A549 (cell line): ENCODE measurements around the gene HOXC10. TPM values are rescaled to one million over a fixed set of nuclear protein-coding genes. Genes with fewer than 3 reads are reported as not detected.

Source experiments
- ATAC-seq, 2 experiments: fragments of 200-7000 bp in 1 of 2; fragments of >200 bp in 1 of 2; cut with Nextera tagmentation in 1 of 2; cut with Tn5 transposase in 1 of 2; 3 replicates each; pipeline versions ENCODE4 v1.8.0 to v1.9.1; 2018 to 2020; ENCODE audit warnings: mild to moderate bottlenecking in 1 of 2, moderate library complexity in 1 of 2
- CTCF ChIA-PET: fragments of 300-600 bp; sonication (Branson Sonifier 250); formaldehyde crosslinking; extraction: SDS; loops from one replicate; lab custom pipeline; 2021; ENCODE audit warnings: antibody characterized with exemption, inconsistent platforms; lab: Yijun Ruan, JAX
- POLR2A ChIA-PET: fragments of 350-600 bp; formaldehyde crosslinking; extraction: SDS; loops from one replicate; lab custom pipeline; 2021; ENCODE audit warnings: antibody characterized with exemption, inconsistent platforms; lab: Yijun Ruan, JAX
- DNase-seq, 2 experiments: peaks; one replicate each; pipeline versions ENCODE4 v3.0.0 to v3.0.0-alpha.2; 2011 to 2016; ENCODE audit warnings: low read depth in 1 of 2, low spot score in 1 of 2
- FAIRE-seq: peaks from 2 replicates; lab custom pipeline; 2011; peaks lifted over from hg19 to GRCh38; lab: Jason Lieb, UNC
- H3K27ac ChIP-seq, 2 experiments: fragments of >200 bp; sonication (Bioruptor Twin); formaldehyde crosslinking; 3 replicates each; pipeline ENCODE4 v1.5.1; 2016 to 2017
- H3K4me1 ChIP-seq: fragments of >200 bp; sonication (Bioruptor Twin); formaldehyde crosslinking; 3 replicates; pipeline ENCODE4 v1.6.1; 2016
- H3K4me2 ChIP-seq: fragments of >200 bp; sonication (Bioruptor Twin); formaldehyde crosslinking; 3 replicates; pipeline ENCODE4 v1.6.1; 2016
- H3K4me3 ChIP-seq: fragments of >200 bp; sonication (Bioruptor Twin); formaldehyde crosslinking; 3 replicates; pipeline ENCODE4 v1.5.1; 2016
- H3K9me3 ChIP-seq: fragments of >200 bp; sonication (Bioruptor Twin); formaldehyde crosslinking; 3 replicates; pipeline ENCODE4 v1.6.1; 2016
- CBX2 ChIP-seq: fragments of 200-600 bp; sonication (generic); IDR thresholded peaks from 2 replicates; pipeline ENCODE4 v1.6.1; 2016; ENCODE audit warnings: low read depth, mild to moderate bottlenecking, borderline replicate concordance
- CHD4 ChIP-seq: fragments of 200-600 bp; sonication (generic); IDR thresholded peaks from 2 replicates; pipeline ENCODE4 v1.6.1; 2016; ENCODE audit warnings: antibody characterized with exemption, mild to moderate bottlenecking, borderline replicate concordance
- FOXS1 ChIP-seq: fragments of 250-450 bp; sonication (Bioruptor Pico); IDR thresholded peaks from 2 replicates; pipeline ENCODE4 v1.5.0; 2020; ENCODE audit warnings: mild to moderate bottlenecking, moderate library complexity
- JUN ChIP-seq, 2 experiments: fragments of >200 bp; sonication (Bioruptor Twin); formaldehyde crosslinking; IDR thresholded peaks; 2 replicates in 1 of 2; 3 replicates in 1 of 2; pipeline ENCODE4 v1.6.1; 2016 to 2017
- JUNB ChIP-seq: fragments of >200 bp; sonication (Bioruptor Twin); formaldehyde crosslinking; IDR thresholded peaks from 2 replicates; pipeline ENCODE4 v1.6.1; 2016
- KDM1A ChIP-seq: fragments of 200-600 bp; sonication (generic); IDR thresholded peaks from 2 replicates; pipeline ENCODE4 v1.6.1; 2016; ENCODE audit warnings: low read depth, mild to moderate bottlenecking
- MAZ ChIP-seq: fragments of 150-350 bp; IDR thresholded peaks from 2 replicates; pipeline ENCODE4 v1.6.1; 2014; ENCODE audit warnings: antibody characterized with exemption, low read depth, low read length, borderline replicate concordance
- NPAS2 ChIP-seq: fragments of 250-450 bp; sonication (Bioruptor Pico); IDR thresholded peaks from 2 replicates; pipeline ENCODE4 v1.8.0; 2022; ENCODE audit warnings: mild to moderate bottlenecking, moderate library complexity, borderline replicate concordance
- RCOR1 ChIP-seq: fragments of 150-350 bp; IDR thresholded peaks from 2 replicates; pipeline ENCODE4 v1.6.1; 2014; ENCODE audit warnings: antibody characterized with exemption, low read length, low read depth
- SMC3 ChIP-seq: fragments of >200 bp; sonication (Bioruptor Twin); formaldehyde crosslinking; IDR thresholded peaks from 3 replicates; pipeline ENCODE4 v1.6.1; 2018; ENCODE audit warnings: inconsistent platforms
- TFCP2L1 ChIP-seq: fragments of 250-450 bp; sonication (Bioruptor Pico); IDR thresholded peaks from 2 replicates; pipeline ENCODE4 v1.5.0; 2021; ENCODE audit warnings: mild to moderate bottlenecking
- ZNF302 ChIP-seq: fragments of 250-450 bp; sonication (Bioruptor Pico); IDR thresholded peaks from 2 replicates; pipeline ENCODE4 v1.9.0; 2021; ENCODE audit warnings: inconsistent platforms, mild to moderate bottlenecking, moderate library complexity
- WGBS: methylation state at CpG from one replicate; pipeline ENCODE4 v1.1.6; 2017; ENCODE audit errors: missing lambda C conversion rate; 5-methylcytosine and 5-hydroxymethylcytosine counted together
- polyA plus RNA-seq, 4 experiments: library from polyadenylated mRNA; depleted of rRNA in 3 of 4; stranded (reverse); fragments of >200 nt; fragmentation: RNase III in 1 of 4; extraction: RNeasy Plus Mini Kit Qiagen cat#74134 plus additional on column Dnase treatment in 1 of 4; gene quantifications; 2 replicates in 3 of 4; 3 replicates in 1 of 4; pipeline ENCODE4 v1.2.3, GENCODE V29; 2011 to 2017
- TF ChIP-seq, protein P1 (sequence below): fragments of 450-650 bp; IDR thresholded peaks from 2 replicates; pipeline ENCODE4 v1.6.1; 2014; ENCODE audit warnings: antibody characterized with exemption
- TF ChIP-seq, protein P2 (sequence below): fragments of 250-450 bp; sonication (Bioruptor Pico); IDR thresholded peaks from 2 replicates; pipeline ENCODE4 v1.5.0; 2020; ENCODE audit warnings: low read depth, mild to moderate bottlenecking, moderate library complexity
- TF ChIP-seq, protein P3 (sequence below): fragments of >200 bp; sonication (Bioruptor Twin); formaldehyde crosslinking; IDR thresholded peaks from 3 replicates; pipeline ENCODE4 v1.6.1; 2016
- TF ChIP-seq, protein P4 (sequence below): IDR thresholded peaks from 2 replicates; pipeline ENCODE4 v1.6.1; 2012; ENCODE audit warnings: low read depth, borderline replicate concordance

HOXC10 gene
- polyA plus RNA-seq, 2 of the 4 experiments (the other 2 are of a cell fraction): 2.9 to 3.2 TPM

DNA sequence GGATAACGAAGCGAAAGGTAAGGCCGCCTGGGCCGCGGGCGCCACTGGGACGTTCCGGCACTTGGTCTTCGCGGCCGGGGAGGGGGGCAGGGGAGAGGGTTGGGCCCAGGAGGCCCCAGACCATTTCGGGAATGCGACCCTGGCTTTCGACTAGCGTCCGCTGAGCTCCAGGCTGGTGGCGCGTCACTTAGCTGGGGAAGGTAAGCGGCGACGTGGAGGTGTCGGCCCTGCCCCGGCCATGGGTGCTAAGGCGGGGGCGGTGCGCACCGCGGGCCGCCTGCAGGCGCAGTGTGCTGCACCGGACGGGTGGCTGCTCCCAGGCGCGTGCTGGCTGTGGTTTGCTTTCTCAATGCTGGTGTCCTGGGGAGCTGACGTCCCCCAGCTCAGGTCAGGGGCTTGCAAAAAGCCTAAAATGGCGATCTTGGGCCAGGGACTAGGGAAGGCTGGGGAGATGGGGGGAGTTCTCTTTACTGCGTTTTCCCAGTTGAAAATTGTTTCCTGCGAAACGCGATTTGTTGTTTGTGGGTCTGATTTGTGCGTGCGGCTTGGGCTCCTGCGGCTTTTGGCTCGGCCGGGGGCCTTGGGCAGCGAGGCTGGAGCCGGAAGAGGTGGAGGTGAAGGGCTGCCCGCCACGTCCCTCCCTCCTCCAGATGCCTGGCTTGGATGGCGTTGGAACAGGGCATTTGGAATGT, 1.2 kb downstream of the HOXC10 start:
- TF ChIP-seq JUNB (no peak), CBX2 (no peak), TFCP2L1 (CRISPR knock-in tag) (no peak)
- TF ChIP-seq, protein P1, sequence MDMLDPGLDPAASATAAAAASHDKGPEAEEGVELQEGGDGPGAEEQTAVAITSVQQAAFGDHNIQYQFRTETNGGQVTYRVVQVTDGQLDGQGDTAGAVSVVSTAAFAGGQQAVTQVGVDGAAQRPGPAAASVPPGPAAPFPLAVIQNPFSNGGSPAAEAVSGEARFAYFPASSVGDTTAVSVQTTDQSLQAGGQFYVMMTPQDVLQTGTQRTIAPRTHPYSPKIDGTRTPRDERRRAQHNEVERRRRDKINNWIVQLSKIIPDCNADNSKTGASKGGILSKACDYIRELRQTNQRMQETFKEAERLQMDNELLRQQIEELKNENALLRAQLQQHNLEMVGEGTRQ: no peak
- TF ChIP-seq, protein P2, sequence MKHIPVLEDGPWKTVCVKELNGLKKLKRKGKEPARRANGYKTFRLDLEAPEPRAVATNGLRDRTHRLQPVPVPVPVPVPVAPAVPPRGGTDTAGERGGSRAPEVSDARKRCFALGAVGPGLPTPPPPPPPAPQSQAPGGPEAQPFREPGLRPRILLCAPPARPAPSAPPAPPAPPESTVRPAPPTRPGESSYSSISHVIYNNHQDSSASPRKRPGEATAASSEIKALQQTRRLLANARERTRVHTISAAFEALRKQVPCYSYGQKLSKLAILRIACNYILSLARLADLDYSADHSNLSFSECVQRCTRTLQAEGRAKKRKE (CRISPR knock-in tag): no peak
- CTCF ChIA-PET: interaction anchor here (0.6 to 5.8 kb wide), 25 partner anchors 7 to 375 kb away, joined by 3 to 171 read pairs (median 10); partner anchors contain the start of genes HOXC5, HOXC8 and HOXC9
- no peak for ATAC-seq
- Histone ChIP-seq H3K9me3 (no peaks in the 10 kb centered on the region), H3K27ac (no peak overlapping the region), H3K4me1 (peaks cover 29% of the 10 kb centered on the region), H3K4me3 (no peak overlapping the region), H3K4me2 (peak overlapping the region; percentile 98; the same call in 1 of the 3 replicates)
- 92% methylated on average over 48 of the region's 50 CpGs for WGBS
- no peak for DNase-seq
- POLR2A ChIA-PET: no interaction called here
- no peak for FAIRE-seq

DNA sequence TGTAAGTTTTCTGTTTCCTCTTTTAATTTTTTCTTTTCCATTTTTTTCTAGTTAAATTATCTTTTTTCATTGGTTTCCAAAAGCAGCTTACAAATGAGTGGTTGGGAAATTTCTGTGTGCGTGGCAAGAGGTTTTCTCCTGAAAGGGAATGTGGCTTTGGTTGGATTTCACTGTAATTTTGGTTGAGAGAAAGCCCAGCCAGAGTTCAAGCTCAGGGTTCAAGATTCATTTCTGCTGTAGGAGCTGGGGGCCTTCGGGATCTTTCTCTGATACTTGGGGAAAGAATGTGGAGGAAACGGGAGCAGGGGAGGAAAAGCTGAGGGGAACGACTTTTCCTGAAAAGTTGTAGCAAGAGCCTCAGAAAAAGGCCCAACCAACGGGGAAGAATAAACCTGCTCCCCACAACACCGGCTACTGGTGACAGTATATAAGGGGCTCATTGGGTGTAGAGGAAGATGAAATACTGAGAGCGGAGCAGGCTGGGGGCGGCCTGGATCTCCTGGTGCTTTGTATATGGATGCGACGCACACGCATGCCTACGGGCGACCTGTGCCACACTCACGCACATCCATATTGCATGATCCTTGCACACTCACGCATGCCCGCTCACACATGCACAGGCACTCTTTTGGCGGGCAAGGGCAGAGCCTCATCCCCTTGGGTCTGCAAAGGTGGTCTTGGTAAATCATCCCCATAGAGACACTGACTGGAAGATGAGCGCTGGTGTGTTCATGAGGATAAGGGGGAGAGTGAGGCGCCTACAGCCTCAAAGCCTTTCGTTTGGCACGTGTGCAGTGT, 1.9 kb downstream of the HOXC10 start:
- no peak overlapping the region for H3K4me2 ChIP-seq
- no peak overlapping the region for H3K4me3 ChIP-seq
- ChIA-PET POLR2A (interaction anchor here (1.1 kb wide), 1 partner anchor 12 kb away, joined by 3 read pairs; no protein-coding TSS in a partner anchor), CTCF (interaction anchor here (0.6 to 5.8 kb wide), 21 partner anchors 15 to 310 kb away, joined by 3 to 171 read pairs (median 12); partner anchors contain the start of genes HOXC12, HOXC5, HOXC8 and HOXC9)
- TF ChIP-seq SMC3: no peak
- no peak for TF ChIP-seq CBX2
- TF ChIP-seq ZNF302: no peak
- TF ChIP-seq, protein P3, sequence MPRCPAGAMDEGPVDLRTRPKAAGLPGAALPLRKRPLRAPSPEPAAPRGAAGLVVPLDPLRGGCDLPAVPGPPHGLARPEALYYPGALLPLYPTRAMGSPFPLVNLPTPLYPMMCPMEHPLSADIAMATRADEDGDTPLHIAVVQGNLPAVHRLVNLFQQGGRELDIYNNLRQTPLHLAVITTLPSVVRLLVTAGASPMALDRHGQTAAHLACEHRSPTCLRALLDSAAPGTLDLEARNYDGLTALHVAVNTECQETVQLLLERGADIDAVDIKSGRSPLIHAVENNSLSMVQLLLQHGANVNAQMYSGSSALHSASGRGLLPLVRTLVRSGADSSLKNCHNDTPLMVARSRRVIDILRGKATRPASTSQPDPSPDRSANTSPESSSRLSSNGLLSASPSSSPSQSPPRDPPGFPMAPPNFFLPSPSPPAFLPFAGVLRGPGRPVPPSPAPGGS: no peak
- TF ChIP-seq NPAS2 (CRISPR knock-in tag): no peak
- FAIRE-seq (no peak), DNase-seq (no peak), ATAC-seq (no peak)
- H3K4me1 ChIP-seq: peaks cover 29% of the 10 kb centered on the region
- no peak overlapping the region for H3K27ac ChIP-seq
- 91% methylated on average over 21 of the region's 21 CpGs for WGBS
- no peaks in the 10 kb centered on the region for H3K9me3 ChIP-seq

DNA sequence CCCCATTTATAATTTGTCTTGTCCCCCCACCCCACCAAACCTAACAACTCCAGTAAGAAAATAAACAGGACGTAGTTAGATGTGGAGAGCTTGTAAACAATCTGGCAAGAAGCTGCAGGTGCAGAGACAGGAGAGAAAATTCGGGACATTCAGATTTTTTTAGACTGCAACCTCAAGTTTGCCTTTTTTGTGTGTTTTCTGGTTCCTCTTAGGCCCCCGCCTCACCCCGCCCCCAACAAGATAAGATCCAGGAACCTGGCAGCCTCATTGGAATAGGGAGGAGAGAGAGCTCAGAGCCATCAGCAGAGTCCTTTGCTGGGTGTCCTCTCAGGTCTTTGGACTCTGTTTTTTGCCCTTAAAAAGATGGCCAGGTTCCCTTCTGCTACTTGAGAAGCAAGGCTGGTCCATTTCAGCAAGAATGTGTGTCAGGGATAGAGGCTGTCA, 2.9 kb downstream of the HOXC10 start:
- H3K27ac ChIP-seq: no peak overlapping the region
- no peak for ATAC-seq
- POLR2A ChIA-PET: interaction anchor here (1.1 kb wide), 1 partner anchor 11 kb away, joined by 3 read pairs; no protein-coding TSS in a partner anchor
- no peak overlapping the region for H3K4me2 ChIP-seq
- 42% methylated on average over 4 of the region's 4 CpGs for WGBS
- H3K9me3 ChIP-seq: no peaks in the 10 kb centered on the region
- peaks cover 29% of the 10 kb centered on the region for H3K4me1 ChIP-seq
- no peak for TF ChIP-seq KDM1A
- no peak for TF ChIP-seq RCOR1
- TF ChIP-seq, protein P3: no peak
- TF ChIP-seq, protein P1: no peak
- TF ChIP-seq MAZ: no peak
- TF ChIP-seq, protein P4, sequence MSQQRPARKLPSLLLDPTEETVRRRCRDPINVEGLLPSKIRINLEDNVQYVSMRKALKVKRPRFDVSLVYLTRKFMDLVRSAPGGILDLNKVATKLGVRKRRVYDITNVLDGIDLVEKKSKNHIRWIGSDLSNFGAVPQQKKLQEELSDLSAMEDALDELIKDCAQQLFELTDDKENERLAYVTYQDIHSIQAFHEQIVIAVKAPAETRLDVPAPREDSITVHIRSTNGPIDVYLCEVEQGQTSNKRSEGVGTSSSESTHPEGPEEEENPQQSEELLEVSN: no peak
- no peak for TF ChIP-seq CHD4
- no peak for TF ChIP-seq FOXS1 (CRISPR knock-in tag)
- no peak for TF ChIP-seq JUN (IDR thresholded peaks at IDR 0.05)
- CTCF ChIA-PET: interaction anchor here (0.6 to 5.8 kb wide), 30 partner anchors 12 to 394 kb away, joined by 3 to 171 read pairs (median 5); partner anchors contain the start of genes HOXC11, HOXC12, HOXC5 and HOXC8
- FAIRE-seq: no peak
- no peak overlapping the region for H3K4me3 ChIP-seq
- DNase-seq: no peak
